Activated CD8-positive, alpha-beta memory T cell treated with anti-CD3 and anti-CD28 coated beads, Interleukin-2, amount 10 ng/mL, durations not matched to agents 7 days and 5 days (primary cell): Measurements from ENCODE around the gene LAMP1. TPM values are rescaled to one million over a fixed set of nuclear protein-coding genes. Genes with fewer than 3 reads are reported as not detected.
"Not testable (repeated sequence)": the region's sequence is repeated elsewhere in the genome, so short reads cannot be mapped to it uniquely, and the experiment has no call there.

Source experiments
- ATAC-seq: fragments of 150-1000 bp; cut with Tn5 transposase; one replicate; pipeline ENCODE4 v1.10.0; 2021; ENCODE audit warnings: moderate library complexity
- CTCF ChIA-PET: fragments of 350-600 bp; sonication (Branson Sonifier 250); formaldehyde crosslinking; loops from one replicate; lab custom pipeline; 2021; ENCODE audit warnings: antibody characterized with exemption; lab: Charles Lee
- DNase-seq: peaks from one replicate; pipeline ENCODE4 v3.0.0-alpha.2; 2020
- H3K27ac Mint-ChIP-seq: one replicate; pipeline ENCODE4 v1.8.0; 2021; ENCODE audit warnings: mild to moderate bottlenecking, mixed read lengths
- H3K27me3 Mint-ChIP-seq: one replicate; pipeline ENCODE4 v1.8.0; 2021; ENCODE audit warnings: mixed read lengths
- H3K36me3 Mint-ChIP-seq: one replicate; pipeline ENCODE4 v1.8.0; 2021; ENCODE audit warnings: mild to moderate bottlenecking, mixed read lengths
- H3K4me1 Mint-ChIP-seq: one replicate; pipeline ENCODE4 v1.8.0; 2021; ENCODE audit warnings: mixed read lengths
- H3K4me3 Mint-ChIP-seq: one replicate; pipeline ENCODE4 v1.8.0; 2021; ENCODE audit warnings: mild to moderate bottlenecking, moderate library complexity, mixed read lengths
- H3K9me3 Mint-ChIP-seq: one replicate; pipeline ENCODE4 v1.8.0; 2022; ENCODE audit warnings: low read depth, mixed read lengths
- total RNA-seq, 2 experiments: library from RNA; stranded (reverse); gene quantifications; one replicate each; pipeline ENCODE4 v1.2.3, GENCODE V29; 2021

Gene LAMP1
- total RNA-seq, 2 experiments from 2014 or later, result 72.3 to 83.0 TPM

GRCh38 chr13:113358653-113359190 is 61.7 kb downstream of the LAMP1 start:
- Mint-ChIP-seq H3K27ac (no peak overlapping the region), H3K36me3 (no peaks in the 10 kb centered on the region), H3K4me1 (no peaks in the 10 kb centered on the region), H3K27me3 (peaks cover 41% of the 10 kb centered on the region), H3K9me3 (no peaks in the 10 kb centered on the region), H3K4me3 (no peak overlapping the region)
- ATAC-seq (no peak), DNase-seq (no peak)
- CTCF ChIA-PET, result interaction anchor here (1.7 kb wide), 1 partner anchor 35 kb away, joined by 5 read pairs; no protein-coding TSS in a partner anchor

- ATAC-seq (no peak), DNase-seq (no peak)
- H3K4me1 Mint-ChIP-seq, result no peaks in the 10 kb centered on the region
- CTCF ChIA-PET, result interaction anchor here (1.7 kb wide), 1 partner anchor 34 kb away, joined by 5 read pairs; no protein-coding TSS in a partner anchor
- H3K27me3 Mint-ChIP-seq, result peaks cover 41% of the 10 kb centered on the region
- H3K4me3 Mint-ChIP-seq, result no peak overlapping the region
- no peak overlapping the region for H3K27ac Mint-ChIP-seq
- no peaks in the 10 kb centered on the region for H3K36me3 Mint-ChIP-seq
- H3K9me3 Mint-ChIP-seq, result no peaks in the 10 kb centered on the region
Measured at GRCh38 chr13:113359571-113359970, 62.5 kb downstream of the LAMP1 start.

DNA sequence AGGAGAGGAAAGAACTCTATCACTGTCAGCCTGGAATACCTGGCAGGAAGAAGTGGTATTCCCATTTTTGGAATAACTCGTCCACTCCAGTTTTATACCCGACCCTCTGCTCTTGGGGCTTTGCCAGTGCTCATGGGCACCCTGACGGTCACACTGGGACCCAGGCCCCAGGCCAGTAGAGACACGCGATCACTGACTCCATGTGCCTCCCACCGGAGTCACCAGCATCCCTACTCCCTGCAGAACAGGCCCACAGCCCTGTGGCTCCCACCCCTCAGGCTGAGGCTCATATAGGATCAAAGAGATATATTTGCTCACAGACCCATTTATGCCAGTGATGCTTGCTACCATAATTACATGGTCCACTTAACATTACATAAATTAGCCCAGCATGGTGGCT is 63.4 kb downstream of the LAMP1 start:
- peaks cover 44% of the 10 kb centered on the region for H3K27me3 Mint-ChIP-seq
- CTCF ChIA-PET, result no interaction called here
- no peaks in the 10 kb centered on the region for H3K9me3 Mint-ChIP-seq
- no peak overlapping the region for H3K4me3 Mint-ChIP-seq
- H3K4me1 Mint-ChIP-seq, result peaks cover 2% of the 10 kb centered on the region
- no peaks in the 10 kb centered on the region for H3K36me3 Mint-ChIP-seq
- ATAC-seq (no peak), DNase-seq (no peak)
- no peak overlapping the region for H3K27ac Mint-ChIP-seq

DNA sequence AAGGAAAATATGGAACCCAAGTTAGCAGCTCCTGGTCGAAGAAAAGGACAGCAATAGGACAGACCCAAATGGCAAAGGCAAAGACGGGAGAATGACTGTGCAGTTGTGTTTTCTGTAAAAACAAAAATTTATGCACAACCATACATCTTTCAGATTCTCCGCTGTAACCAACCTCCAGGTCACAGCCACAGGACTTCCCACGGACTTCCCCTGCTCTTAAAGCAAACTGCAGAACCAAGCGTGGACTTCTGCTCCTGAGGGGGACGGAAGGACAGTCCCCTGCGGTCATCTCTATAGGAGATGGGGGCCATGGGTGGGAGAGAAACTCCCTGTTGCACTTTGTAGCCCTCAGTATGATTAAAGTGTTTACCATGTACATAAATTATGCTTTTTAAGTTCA is 64.4 kb downstream of the LAMP1 start:
- peaks cover 47% of the 10 kb centered on the region for H3K27me3 Mint-ChIP-seq
- H3K36me3 Mint-ChIP-seq, result no peaks in the 10 kb centered on the region
- CTCF ChIA-PET, result no interaction called here
- H3K9me3 Mint-ChIP-seq, result no peaks in the 10 kb centered on the region
- H3K4me3 Mint-ChIP-seq, result no peak overlapping the region
- no peak overlapping the region for H3K27ac Mint-ChIP-seq
- H3K4me1 Mint-ChIP-seq, result peaks cover 2% of the 10 kb centered on the region
- no peak for ATAC-seq
- no peak for DNase-seq

DNA sequence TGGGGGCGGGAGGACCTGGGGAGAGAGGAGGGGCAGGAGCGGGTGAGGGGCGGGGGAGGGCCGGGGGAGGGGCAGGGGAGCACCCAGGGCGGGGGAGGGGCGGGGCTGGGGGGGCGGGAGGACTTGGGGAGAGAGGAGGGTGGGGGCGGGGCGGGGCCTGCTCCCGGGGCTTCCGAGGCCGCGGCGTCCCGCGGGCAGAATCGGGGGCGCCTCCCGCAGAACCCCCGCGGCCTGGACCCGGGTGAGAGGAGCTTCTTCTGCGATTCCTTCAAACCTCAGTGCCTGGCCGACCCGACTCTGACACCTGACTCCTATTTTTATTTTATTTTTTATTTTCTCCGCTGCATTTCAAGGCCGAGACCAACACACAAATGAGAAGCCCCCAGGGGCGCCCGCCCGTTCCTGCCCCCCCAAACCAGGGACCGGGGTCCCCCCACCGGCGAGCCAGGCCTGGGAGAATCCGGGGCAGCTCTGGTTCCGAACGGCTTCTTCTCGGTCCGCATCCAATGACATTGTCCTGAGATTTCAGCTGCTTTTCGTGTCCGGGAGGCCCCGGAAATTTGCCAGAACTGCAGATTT is 67.4 kb downstream of the LAMP1 start:
- no peak for DNase-seq
- Mint-ChIP-seq H3K4me3 (no peak overlapping the region), H3K27ac (no peak overlapping the region), H3K4me1 (peaks cover 2% of the 10 kb centered on the region), H3K27me3 (peaks cover 38% of the 10 kb centered on the region), H3K9me3 (no peaks in the 10 kb centered on the region), H3K36me3 (no peaks in the 10 kb centered on the region)
- CTCF ChIA-PET, result no interaction called here
- ATAC-seq, result no peak

DNA sequence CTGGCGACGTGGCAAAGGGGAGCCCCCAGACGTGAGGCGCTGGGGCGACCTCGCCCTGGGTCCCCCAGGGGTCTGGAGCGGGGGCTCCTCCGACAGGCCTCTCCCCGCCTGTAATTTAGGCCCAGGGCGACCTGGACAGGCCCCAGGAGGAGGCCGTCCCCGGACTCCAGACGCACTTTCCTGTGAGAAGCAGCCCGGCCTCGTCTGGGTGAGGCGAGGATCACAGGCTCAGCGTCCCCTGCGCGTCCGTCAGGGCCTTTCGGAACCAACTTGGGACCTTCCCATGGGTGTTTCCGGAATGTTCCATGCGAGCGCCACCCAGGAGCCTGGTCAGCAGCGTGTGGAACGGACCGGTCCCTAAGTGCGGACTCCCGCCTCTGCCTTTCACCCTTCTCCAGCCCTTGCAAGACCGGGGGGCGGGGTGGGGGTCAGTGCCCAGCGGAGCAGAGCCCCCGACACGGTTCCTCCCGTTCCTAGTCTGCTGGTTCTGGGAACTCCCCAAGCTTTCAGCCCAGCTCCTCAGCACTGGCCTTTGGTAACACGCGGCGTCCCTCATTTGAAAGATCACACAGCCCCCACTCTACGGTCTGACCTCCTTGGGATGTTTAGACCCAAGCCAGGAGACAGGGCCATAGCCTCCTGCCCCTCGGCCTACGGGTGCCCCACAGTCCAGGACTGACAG is 68.0 kb downstream of the LAMP1 start:
- ATAC-seq, result no peak
- no peak for DNase-seq
- H3K4me3 Mint-ChIP-seq, result no peak overlapping the region
- CTCF ChIA-PET, result no interaction called here
- no peaks in the 10 kb centered on the region for H3K36me3 Mint-ChIP-seq
- H3K27ac Mint-ChIP-seq, result no peak overlapping the region
- no peaks in the 10 kb centered on the region for H3K9me3 Mint-ChIP-seq
- peaks cover 2% of the 10 kb centered on the region for H3K4me1 Mint-ChIP-seq
- H3K27me3 Mint-ChIP-seq, result peaks cover 33% of the 10 kb centered on the region

DNA sequence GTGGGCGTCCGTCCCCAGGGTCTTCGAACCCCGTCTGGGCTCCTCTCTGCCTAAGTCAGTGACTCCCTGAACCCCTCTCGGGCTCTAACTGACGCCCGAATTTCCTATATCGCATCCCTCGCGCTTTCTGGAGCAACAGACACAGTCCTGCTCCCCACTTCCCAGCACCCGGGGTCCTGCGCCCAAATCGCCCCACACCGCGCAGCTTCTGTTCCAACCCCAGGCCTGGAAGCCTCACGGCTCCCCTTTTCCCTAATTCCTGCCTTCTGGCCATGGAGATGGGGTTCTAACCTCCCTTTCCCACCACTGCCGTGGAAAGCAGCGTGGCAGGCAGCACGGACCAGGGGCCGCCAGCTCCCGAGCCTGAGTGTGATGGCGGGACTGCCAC is 68.5 kb downstream of the LAMP1 start:
- ATAC-seq (no peak), DNase-seq (no peak)
- H3K4me3 Mint-ChIP-seq, result no peak overlapping the region
- H3K27ac Mint-ChIP-seq, result no peak overlapping the region
- peaks cover 28% of the 10 kb centered on the region for H3K27me3 Mint-ChIP-seq
- no peaks in the 10 kb centered on the region for H3K9me3 Mint-ChIP-seq
- CTCF ChIA-PET, result no interaction called here
- H3K4me1 Mint-ChIP-seq, result peaks cover 2% of the 10 kb centered on the region
- H3K36me3 Mint-ChIP-seq, result no peaks in the 10 kb centered on the region

- no peak overlapping the region for H3K27ac Mint-ChIP-seq
- CTCF ChIA-PET, result interaction anchor here (0.6 kb wide), 1 partner anchor 88 kb away, joined by 3 read pairs; no protein-coding TSS in a partner anchor
- peaks cover 2% of the 10 kb centered on the region for H3K4me1 Mint-ChIP-seq
- ATAC-seq (no peak), DNase-seq (no peak)
- H3K9me3 Mint-ChIP-seq, result no peaks in the 10 kb centered on the region
- H3K27me3 Mint-ChIP-seq, result peaks cover 25% of the 10 kb centered on the region
- H3K4me3 Mint-ChIP-seq, result no peak overlapping the region
- H3K36me3 Mint-ChIP-seq, result no peaks in the 10 kb centered on the region
Measured at GRCh38 chr13:113365971-113366588, 69.0 kb downstream of the LAMP1 start.

GRCh38 chr13:113367020-113367560 is 70.1 kb downstream of the LAMP1 start:
- CTCF ChIA-PET, result interaction anchor here (0.6 kb wide), 1 partner anchor 89 kb away, joined by 3 read pairs; no protein-coding TSS in a partner anchor
- ATAC-seq (no peak), DNase-seq (no peak)
- peaks cover 17% of the 10 kb centered on the region for H3K27me3 Mint-ChIP-seq
- peaks cover 2% of the 10 kb centered on the region for H3K4me1 Mint-ChIP-seq
- H3K27ac Mint-ChIP-seq, result no peak overlapping the region
- no peak overlapping the region for H3K4me3 Mint-ChIP-seq
- H3K36me3 Mint-ChIP-seq, result no peaks in the 10 kb centered on the region
- H3K9me3 Mint-ChIP-seq, result no peaks in the 10 kb centered on the region

DNA sequence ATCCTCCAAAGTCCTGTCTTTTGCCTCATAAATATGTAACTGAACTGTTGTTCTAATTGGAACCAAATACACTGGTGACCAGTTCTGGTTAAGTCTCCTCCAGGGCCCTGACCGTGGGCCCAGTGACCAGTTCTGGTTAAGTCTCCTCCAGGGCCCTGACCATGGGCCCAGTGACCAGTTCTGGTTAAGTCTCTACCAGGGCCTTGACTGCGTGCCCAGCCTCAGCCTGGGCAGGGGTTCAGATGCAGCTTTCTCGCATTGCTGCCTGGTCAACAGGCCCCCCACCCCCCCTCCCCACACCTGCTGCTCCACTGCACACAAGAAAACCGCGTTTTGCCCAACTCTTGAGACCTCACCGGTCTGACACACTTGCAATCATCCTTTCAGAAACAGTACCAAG is 70.7 kb downstream of the LAMP1 start:
- no peak overlapping the region for H3K4me3 Mint-ChIP-seq
- H3K36me3 Mint-ChIP-seq, result no peaks in the 10 kb centered on the region
- ATAC-seq (no peak), DNase-seq (no peak)
- peaks cover 2% of the 10 kb centered on the region for H3K4me1 Mint-ChIP-seq
- CTCF ChIA-PET, result no interaction called here
- H3K27me3 Mint-ChIP-seq, result peaks cover 10% of the 10 kb centered on the region
- H3K9me3 Mint-ChIP-seq, result no peaks in the 10 kb centered on the region
- no peak overlapping the region for H3K27ac Mint-ChIP-seq

- not testable (repeated sequence) for H3K36me3 Mint-ChIP-seq, H3K4me3 Mint-ChIP-seq, H3K27me3 Mint-ChIP-seq, H3K9me3 Mint-ChIP-seq, H3K4me1 Mint-ChIP-seq, DNase-seq, ATAC-seq, H3K27ac Mint-ChIP-seq
- CTCF ChIA-PET, result interaction anchor here (1.0 kb wide), 1 partner anchor 25 kb away, joined by 3 read pairs; no protein-coding TSS in a partner anchor
Measured at GRCh38 chr13:113368353-113368752, 71.3 kb downstream of the LAMP1 start.

DNA sequence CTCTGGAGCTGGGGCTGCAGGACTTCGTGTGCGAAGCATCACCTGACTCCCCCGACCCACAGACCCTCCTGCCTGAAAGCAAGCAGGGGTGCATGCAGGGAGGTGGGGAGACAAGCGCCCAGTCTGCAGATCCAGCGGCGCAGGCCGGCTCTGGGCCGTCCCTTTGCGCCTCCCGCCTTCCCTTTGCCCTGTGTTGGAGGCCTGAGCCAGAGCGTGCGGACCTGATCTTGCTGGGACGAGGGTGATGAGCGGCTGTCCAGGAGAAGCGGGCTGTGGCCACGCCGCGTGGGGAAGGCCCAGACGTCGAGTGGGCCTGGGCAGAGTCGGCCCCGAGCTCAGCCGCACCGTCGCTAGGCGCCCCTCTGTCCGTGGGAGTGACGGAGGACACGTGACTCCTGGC is 72.2 kb downstream of the LAMP1 start:
- Mint-ChIP-seq H3K4me1 (peaks cover 2% of the 10 kb centered on the region), H3K36me3 (no peaks in the 10 kb centered on the region)
- no peak for ATAC-seq

DNA sequence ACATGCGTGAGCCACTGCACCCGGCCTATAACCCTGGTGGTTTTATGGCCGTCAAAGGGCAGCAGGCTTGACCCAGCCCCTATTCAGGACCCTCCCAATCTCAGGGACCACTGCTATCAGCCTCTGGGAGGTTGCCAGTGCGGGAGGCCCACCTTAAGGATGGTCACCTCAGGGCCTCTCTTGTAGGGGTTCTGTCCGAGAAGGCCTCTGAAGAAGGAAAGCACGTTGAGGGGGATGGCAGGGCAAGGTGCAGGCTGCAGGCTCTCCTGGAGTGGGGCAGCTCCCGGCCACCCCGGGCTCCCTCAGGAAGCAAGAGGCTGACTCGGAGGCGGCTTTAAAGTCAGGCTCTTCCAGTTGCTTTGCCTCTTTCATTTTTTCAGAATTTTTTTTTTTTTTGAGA is 72.8 kb downstream of the LAMP1 start:
- H3K9me3 Mint-ChIP-seq, result no peaks in the 10 kb centered on the region
- H3K36me3 Mint-ChIP-seq, result no peaks in the 10 kb centered on the region
- H3K4me1 Mint-ChIP-seq, result peaks cover 2% of the 10 kb centered on the region
- H3K4me3 Mint-ChIP-seq, result no peak overlapping the region
- peaks cover 6% of the 10 kb centered on the region for H3K27me3 Mint-ChIP-seq
- CTCF ChIA-PET, result interaction anchor here (0.7 kb wide), 1 partner anchor 12 kb away, joined by 3 read pairs; no protein-coding TSS in a partner anchor
- DNase-seq, result no peak
- no peak for ATAC-seq
- no peak overlapping the region for H3K27ac Mint-ChIP-seq

More for the DNA sequence above, 72.2 kb downstream of the LAMP1 start:
- H3K4me3 Mint-ChIP-seq, result no peak overlapping the region
- CTCF ChIA-PET, result interaction anchor here (1.0 kb wide), 1 partner anchor 25 kb away, joined by 3 read pairs; no protein-coding TSS in a partner anchor
- H3K27ac Mint-ChIP-seq, result no peak overlapping the region
- peaks cover 6% of the 10 kb centered on the region for H3K27me3 Mint-ChIP-seq
- H3K9me3 Mint-ChIP-seq, result no peaks in the 10 kb centered on the region
- no peak for DNase-seq
